ENCODE measurements around the gene TMED3. TPM values are rescaled to one million over a fixed set of nuclear protein-coding genes. Genes with fewer than 3 reads are reported as not detected.
A peak's percentile ranks its signal among the peaks of the same experiment; 100 is the strongest.

The TMED3 gene
- total RNA-seq, 1 experiment from 2014 or later, result 53.6 TPM

GRCh38 chr15:79339588-79340314 is 28.8 kb downstream of the TMED3 start:
- H3K27ac ChIP-seq (ENCODE audit: low read depth, low read length), result no peak overlapping the region
- no peaks in the 10 kb centered on the region for H3K36me3 ChIP-seq (ENCODE audit: control insufficient read depth in 1 of 2, insufficient read depth in 2 of 2, low read length in 2 of 2)
- H3K27me3 ChIP-seq (ENCODE audit: insufficient read depth, low read length), result no peaks in the 10 kb centered on the region
- H3K9me2 ChIP-seq (ENCODE audit: insufficient read depth), result no peaks in the 10 kb centered on the region
- TF ChIP-seq POLR2AphosphoS5 (IDR thresholded peaks at IDR 0.05; ENCODE audit: low read depth, low read length) (no peak), ZBTB33 (IDR thresholded peaks at IDR 0.05; ENCODE audit: extremely low read depth, insufficient replicate concordance, low read length) (no peak), ELF1 (IDR thresholded peaks at IDR 0.05; ENCODE audit: borderline replicate concordance, low read depth) (no peak), REST (IDR thresholded peaks at IDR 0.05; ENCODE audit: low read depth) (no peak), CEBPB (IDR thresholded peaks at IDR 0.05; ENCODE audit: low read depth) (no peak), TCF7L2 (IDR thresholded peaks at IDR 0.05; ENCODE audit: borderline replicate concordance, extremely low read depth, insufficient read depth, insufficient read length) (no peak), SRF (IDR thresholded peaks at IDR 0.05; ENCODE audit: low read depth) (no peak), EGR1 (IDR thresholded peaks at IDR 0.05; ENCODE audit: low read depth) (no peak), CTCF (IDR thresholded peaks at IDR 0.05 in 2 of 3, conservative IDR thresholded peaks at IDR 0.05 in 1 of 3; ENCODE audit: borderline replicate concordance in 1 of 3, insufficient read depth in 1 of 3, low read depth in 2 of 3, low read length in 2 of 3) (peak; percentile 67 to 96 (median 76); a peak in 5 of 6 replicates), RAD21 (IDR thresholded peaks at IDR 0.05; ENCODE audit: low read depth) (peak; percentile 72)
- no peak overlapping the region for H3K4me2 ChIP-seq (ENCODE audit: low read length)
- H4K20me1 ChIP-seq (ENCODE audit: insufficient read depth), result no peaks in the 10 kb centered on the region
- CTCF ChIA-PET, result interaction anchor here (0.7 to 3.0 kb wide), 26 partner anchors 10 to 1437 kb away, joined by 3 to 41 read pairs (median 5); partner anchors contain the start of gene TMED3
- RAD21 ChIA-PET (ENCODE audit: low non-redundant PET in 1 of 2, low total read pairs in 2 of 2, uncharacterized antibody in 2 of 2, unreplicated experiment in 2 of 2), result interaction anchor here (0.9 to 1.4 kb wide), 2 partner anchors 256 to 514 kb away, joined by 4 to 7 read pairs; no protein-coding TSS in a partner anchor
- POLR2A ChIA-PET, result interaction anchor here (0.7 kb wide), 1 partner anchor 256 kb away, joined by 4 read pairs; no protein-coding TSS in a partner anchor
- no peaks in the 10 kb centered on the region for H3K79me2 ChIP-seq (ENCODE audit: insufficient read depth, low read length)
- no peaks in the 10 kb centered on the region for H3K9me3 ChIP-seq (ENCODE audit: control insufficient read depth in 1 of 2, insufficient read depth in 1 of 2, low read depth in 1 of 2, low read length in 2 of 2)
- no peak overlapping the region for H3K9ac ChIP-seq (ENCODE audit: low read length)
- DNase-seq (ENCODE audit: low read depth, low spot score), result peak; percentile 29
- BruUV-seq (replicated peaks), result no TSS peak
- no peak overlapping the region for H3K4me3 ChIP-seq (replicated peaks in 1 of 2; ENCODE audit: low read depth in 1 of 2, low read length in 2 of 2)
- intact Hi-C loops (cut with micrococcal nuclease), result loop anchor here (1.0 to 2.0 kb wide), 3 partner anchors 257 to 654 kb away; no protein-coding TSS in a partner anchor
- H3K4me1 ChIP-seq (ENCODE audit: control insufficient read depth in 1 of 2, insufficient read depth in 2 of 2, low read length in 2 of 2), result no peaks in the 10 kb centered on the region
- no peak overlapping the region for H2AFZ ChIP-seq (ENCODE audit: low read depth, low read length, poor library complexity, severe bottlenecking)
- ATAC-seq, result peak; percentile 70
